ENCODE measurements around the gene CABCOCO1.

CABCOCO1 gene

GRCh38 chr10:61758433-61758832 lies 95.7 kb downstream of the CABCOCO1 start:
- no peak overlapping the region for H3K27ac ChIP-seq
- TF ChIP-seq CTCF (conservative IDR thresholded peaks at IDR 0.05), result no peak

- TF ChIP-seq CTCF (conservative IDR thresholded peaks at IDR 0.05), result no peak
- no peak overlapping the region for H3K27ac ChIP-seq
These were observed 97.0 kb downstream of the CABCOCO1 start for GRCh38 chr10:61759751-61760150.

- H3K27ac ChIP-seq, result peak overlapping the region; percentile 84
- no peak for TF ChIP-seq CTCF (conservative IDR thresholded peaks at IDR 0.05)
These were observed 98.5 kb downstream of the CABCOCO1 start for GRCh38 chr10:61760943-61761824.

- peak overlapping the region; percentile 84 for H3K27ac ChIP-seq
- TF ChIP-seq CTCF (conservative IDR thresholded peaks at IDR 0.05), result no peak
These were observed 99.1 kb downstream of the CABCOCO1 start for GRCh38 chr10:61761825-61762217.

- H3K27ac ChIP-seq, result peak overlapping the region; percentile 84
- no peak for TF ChIP-seq CTCF (conservative IDR thresholded peaks at IDR 0.05)
These were observed 101.0 kb downstream of the CABCOCO1 start for GRCh38 chr10:61763778-61764177.

GRCh38 chr10:61764486-61764885 lies 101.8 kb downstream of the CABCOCO1 start:
- no peak for TF ChIP-seq CTCF (conservative IDR thresholded peaks at IDR 0.05)
- H3K27ac ChIP-seq, result no peak overlapping the region

GRCh38 chr10:61765176-61766087 lies 102.7 kb downstream of the CABCOCO1 start:
- no peak for TF ChIP-seq CTCF (conservative IDR thresholded peaks at IDR 0.05)
- H3K27ac ChIP-seq, result no peak overlapping the region

Measured in VCaP (cell line).